ENCODE data around the gene OPCML.

- no peak for TF ChIP-seq POLR2AphosphoS5 (IDR thresholded peaks at IDR 0.05; ENCODE audit: insufficient read depth in 1 of 2, low read depth in 1 of 2)
- no peak for TF ChIP-seq CTCF (IDR thresholded peaks at IDR 0.05)
- no peak for TF ChIP-seq POLR2A (IDR thresholded peaks at IDR 0.05)
Observed at GRCh38 chr11:132913886-132914285, 618.4 kb downstream of the OPCML start.

Measured in vagina (tissue), 2 donors.